GM10266 (cell line): ENCODE data around the gene CALM1.

ENCODE experiments used
- DNase-seq: peaks from one replicate; pipeline ENCODE4 v3.0.0; 2012; ENCODE audit errors: extremely low spot score
- TF ChIP-seq, protein P1 (sequence below): IDR thresholded peaks from 2 replicates; pipeline ENCODE4 v1.5.1; 2012; ENCODE audit warnings: mild to moderate bottlenecking, low read depth; ENCODE audit not compliant: control insufficient read depth, insufficient read depth; ENCODE audit errors: missing control alignments

CALM1 gene

DNA sequence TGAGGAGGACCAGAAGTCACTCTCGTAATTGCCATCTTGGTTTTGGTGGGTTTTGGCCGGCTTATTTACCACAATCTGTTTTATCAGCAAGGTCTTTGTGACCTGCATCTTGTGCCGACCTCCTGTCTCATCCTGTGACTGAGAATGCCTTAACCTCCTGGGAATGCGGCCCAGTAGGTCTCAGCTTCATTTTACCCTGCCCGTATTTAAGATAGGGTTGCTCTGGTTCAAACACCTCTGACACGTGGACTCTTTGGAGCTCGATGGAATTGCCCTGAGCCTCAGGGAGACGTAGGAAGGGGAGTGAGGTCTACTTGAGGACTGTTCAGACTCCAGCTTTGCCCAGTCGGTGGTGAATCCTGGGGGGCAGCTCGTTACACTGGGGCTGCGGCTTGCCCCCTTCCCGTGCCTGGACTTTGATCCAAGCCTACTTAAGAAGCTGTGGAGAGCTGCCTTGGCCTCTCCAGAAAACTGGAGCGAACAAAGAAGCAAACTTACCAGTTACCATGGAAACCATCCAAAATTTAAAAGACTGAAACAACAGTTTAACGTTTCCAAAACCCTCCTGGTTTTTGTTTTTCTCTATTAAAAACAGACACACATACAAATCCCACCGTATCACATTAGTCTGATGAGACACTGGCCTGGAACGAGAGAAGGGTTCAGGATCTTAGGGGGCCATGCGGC, 28.0 kb downstream of the CALM1 start:
- DNase-seq, result no peak
- TF ChIP-seq, protein P1, sequence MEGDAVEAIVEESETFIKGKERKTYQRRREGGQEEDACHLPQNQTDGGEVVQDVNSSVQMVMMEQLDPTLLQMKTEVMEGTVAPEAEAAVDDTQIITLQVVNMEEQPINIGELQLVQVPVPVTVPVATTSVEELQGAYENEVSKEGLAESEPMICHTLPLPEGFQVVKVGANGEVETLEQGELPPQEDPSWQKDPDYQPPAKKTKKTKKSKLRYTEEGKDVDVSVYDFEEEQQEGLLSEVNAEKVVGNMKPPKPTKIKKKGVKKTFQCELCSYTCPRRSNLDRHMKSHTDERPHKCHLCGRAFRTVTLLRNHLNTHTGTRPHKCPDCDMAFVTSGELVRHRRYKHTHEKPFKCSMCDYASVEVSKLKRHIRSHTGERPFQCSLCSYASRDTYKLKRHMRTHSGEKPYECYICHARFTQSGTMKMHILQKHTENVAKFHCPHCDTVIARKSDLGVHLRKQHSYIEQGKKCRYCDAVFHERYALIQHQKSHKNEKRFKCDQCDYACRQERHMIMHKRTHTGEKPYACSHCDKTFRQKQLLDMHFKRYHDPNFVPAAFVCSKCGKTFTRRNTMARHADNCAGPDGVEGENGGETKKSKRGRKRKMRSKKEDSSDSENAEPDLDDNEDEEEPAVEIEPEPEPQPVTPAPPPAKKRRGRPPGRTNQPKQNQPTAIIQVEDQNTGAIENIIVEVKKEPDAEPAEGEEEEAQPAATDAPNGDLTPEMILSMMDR, result no peak

DNA sequence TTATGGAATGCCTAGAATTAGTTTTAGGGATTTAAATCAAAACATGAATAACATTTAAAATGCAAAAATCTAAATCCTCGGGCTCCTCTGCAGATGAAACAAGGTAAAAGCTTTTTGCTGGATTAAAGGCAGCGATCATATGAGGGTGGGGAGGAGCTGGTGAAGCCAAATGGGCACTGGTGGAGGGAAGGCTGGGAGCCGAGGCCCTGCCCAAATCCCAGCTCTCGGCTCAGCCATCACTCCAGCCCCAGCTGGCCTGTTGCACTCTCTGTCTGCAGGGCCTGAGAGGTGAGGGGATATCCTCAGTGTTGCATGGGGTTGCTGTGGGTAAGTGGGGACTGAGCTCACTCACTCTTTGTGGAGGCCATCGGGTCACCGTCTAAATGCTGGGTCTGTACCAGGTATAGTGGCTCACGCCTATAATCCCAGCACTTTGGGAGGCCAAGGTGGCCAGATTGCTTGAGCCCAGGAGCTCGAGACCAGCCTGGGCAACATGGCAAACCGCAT, 28.6 kb downstream of the CALM1 start:
- no peak for DNase-seq
- TF ChIP-seq, protein P1, result no peak

DNA sequence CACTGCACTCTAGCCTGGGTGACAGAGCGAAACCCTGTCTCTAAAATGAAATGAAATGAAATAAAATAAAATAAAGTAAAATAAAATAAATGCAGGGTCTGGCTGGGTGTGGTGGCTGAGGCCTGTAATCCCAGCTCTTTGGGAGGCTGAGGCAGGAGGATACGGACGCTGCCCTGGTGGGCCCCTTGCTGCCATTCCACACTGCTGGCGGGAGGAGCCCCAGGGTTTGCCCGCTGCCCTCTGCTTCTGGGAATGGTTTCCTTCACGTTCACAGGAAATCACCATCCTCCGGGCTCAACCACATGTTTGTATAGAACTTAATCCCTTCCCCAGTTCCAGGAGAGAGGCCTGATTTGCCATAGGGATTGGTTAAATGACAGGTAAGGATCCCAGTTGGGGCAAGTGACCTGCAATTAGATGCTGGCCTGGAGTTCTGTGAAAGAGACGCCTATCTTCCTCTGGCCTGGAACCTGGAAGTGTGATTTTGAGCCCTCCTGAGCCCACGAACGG, 29.3 kb downstream of the CALM1 start:
- TF ChIP-seq, protein P1, result no peak
- no peak for DNase-seq

DNA sequence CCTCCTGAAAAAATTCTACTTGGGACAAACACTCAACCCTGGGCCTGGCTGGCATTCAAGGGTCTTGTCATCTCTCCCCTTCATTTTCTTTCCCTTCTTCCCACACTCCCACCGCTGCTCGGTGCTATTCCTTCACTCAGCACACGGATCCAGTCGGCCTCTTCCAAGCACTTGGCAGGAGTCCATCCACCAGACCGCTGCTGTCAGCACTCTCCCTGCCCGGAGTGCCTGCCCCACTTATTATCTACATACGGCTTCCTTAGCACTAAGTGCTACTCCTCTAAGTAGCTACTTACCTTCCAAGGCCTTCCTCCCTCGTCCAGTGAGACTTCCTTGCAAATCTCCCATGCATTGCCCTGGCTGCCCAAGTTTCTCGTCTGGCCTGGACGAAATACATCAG, 29.8 kb downstream of the CALM1 start:
- TF ChIP-seq, protein P1, result no peak
- DNase-seq, result no peak

DNA sequence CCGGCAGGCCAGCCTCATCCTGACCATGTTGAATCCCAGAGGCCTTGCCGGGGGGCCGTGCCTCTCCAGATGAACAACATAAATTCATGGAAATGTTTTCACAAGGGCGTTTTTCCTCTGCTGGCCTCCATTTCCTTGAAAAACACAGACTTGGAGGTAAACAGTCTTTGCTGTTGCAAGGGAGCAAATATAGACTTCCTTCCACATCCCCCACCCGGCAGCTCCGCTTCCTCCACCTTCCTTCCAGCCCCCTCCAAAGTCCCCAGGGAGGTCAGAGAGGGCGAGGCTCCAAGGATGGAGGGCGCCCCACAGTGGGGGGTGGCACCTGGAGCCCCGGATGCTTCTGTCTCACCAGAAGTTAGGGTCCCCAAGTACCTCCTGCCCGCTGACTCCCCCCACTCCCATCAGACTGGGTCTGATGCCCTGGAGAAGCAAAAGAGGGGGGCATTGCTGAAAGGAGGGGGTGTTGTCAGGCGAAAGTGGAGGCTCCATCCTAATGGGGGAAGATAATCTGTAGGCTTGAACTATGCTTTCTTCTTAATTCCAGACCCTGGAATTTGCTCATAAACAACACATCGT, 31.1 kb downstream of the CALM1 start:
- no peak for DNase-seq
- TF ChIP-seq, protein P1, result no peak

DNA sequence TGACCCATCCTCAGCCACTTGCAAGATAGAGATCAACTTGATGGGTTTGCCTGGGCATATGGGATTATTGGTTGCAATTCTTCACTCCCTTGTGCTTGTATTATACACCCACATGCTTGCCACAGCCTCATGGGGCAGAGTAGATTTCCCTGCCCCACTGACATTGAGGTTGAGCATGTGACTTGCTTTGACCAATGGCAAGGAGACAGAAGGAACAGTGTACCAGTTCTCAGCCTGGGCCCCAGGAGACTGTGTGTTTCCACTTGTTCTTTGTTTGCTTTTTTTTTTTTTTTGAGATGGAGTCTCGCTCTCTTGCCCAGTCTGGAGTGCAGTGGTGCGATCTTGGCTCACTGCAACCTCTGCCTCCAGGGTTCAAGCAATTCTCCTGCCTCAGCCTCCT, 31.8 kb downstream of the CALM1 start:
- TF ChIP-seq, protein P1, result no peak
- DNase-seq, result no peak

DNA sequence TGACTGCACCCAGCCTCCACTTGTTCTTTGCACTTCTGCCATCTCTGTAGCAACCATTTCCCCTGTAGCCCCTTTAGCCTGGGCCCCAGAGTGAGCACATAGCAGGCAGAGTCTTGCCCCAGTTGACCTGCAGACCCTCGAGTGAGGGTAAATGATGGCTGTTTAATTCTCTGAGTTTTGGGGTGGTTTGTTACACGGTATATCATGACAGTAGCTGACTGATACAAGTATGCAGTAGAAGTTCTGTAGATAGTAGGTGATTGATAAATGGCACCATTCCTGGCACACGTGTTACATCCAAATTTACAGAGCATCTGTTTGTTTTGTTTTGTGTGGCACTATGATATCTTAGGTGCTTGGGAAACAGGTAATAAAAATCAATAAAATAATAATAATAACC, 32.4 kb downstream of the CALM1 start:
- no peak for DNase-seq
- TF ChIP-seq, protein P1, result no peak
